A549 treated with RU486 at 1 μM for 4 hours (cell line): ENCODE results near the gene PLRG1. TPM values are rescaled to one million over a fixed set of nuclear protein-coding genes. Genes with fewer than 3 reads are reported as not detected.

Experiments used
- total RNA-seq: library from RNA; stranded (reverse); fragments of 200-300 nt; extraction: Qiagen RNA extraction; gene quantifications from 5 replicates; pipeline ENCODE4 v1.2.3, GENCODE V29; 2022; ENCODE audit warnings: low read depth

The PLRG1 gene
- 54.8 to 60.6 TPM (median 57.7 TPM) in 5 replicates for total RNA-seq

DNA sequence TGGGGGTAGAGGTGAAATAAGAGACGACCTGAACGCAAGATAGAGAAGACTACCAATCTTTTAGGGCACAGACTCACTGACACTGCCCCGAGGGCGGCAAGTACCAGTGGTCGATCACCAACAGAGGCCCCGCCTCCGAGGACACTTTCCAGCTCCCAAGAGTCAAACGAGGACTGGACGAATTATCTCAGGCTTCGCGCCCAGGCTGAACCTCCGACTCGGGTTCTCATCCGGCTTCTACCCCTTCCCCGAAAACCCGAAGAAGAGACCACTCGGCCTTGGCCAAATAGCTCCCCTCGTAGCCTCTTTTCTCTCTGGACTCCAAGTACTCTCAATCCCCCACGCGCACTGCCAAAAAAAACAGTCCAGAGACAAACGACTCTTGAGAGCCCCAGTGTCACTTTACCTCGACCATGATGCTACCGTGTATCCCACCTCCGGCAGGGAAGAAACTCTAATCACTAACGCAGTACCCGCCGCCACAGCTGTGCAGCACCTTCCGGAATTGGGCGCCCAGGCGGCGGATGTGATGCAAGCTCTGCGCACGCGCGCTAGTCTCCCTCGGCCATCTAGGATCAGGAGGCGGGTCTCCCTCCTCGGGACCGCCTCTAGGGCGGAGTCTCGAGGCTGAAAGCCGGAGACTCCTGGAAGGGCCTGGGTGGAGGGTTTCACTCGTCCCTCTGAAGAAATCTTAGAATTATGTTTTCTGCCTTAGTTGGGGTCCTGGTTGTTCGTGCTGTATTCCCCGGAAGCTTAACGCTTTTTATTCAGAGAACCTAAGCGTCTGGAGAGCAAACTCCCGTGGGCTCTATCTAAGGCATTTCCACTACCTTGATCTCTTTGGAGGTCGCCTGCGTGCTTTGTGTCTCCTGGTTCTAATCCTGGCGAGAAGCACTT, at the start of gene PLRG1:
PLRG1 (minus strand) TSS at position 507 of the 897 bp plus-strand sequence; CDS start at position 415, 92 bp downstream.

DNA sequence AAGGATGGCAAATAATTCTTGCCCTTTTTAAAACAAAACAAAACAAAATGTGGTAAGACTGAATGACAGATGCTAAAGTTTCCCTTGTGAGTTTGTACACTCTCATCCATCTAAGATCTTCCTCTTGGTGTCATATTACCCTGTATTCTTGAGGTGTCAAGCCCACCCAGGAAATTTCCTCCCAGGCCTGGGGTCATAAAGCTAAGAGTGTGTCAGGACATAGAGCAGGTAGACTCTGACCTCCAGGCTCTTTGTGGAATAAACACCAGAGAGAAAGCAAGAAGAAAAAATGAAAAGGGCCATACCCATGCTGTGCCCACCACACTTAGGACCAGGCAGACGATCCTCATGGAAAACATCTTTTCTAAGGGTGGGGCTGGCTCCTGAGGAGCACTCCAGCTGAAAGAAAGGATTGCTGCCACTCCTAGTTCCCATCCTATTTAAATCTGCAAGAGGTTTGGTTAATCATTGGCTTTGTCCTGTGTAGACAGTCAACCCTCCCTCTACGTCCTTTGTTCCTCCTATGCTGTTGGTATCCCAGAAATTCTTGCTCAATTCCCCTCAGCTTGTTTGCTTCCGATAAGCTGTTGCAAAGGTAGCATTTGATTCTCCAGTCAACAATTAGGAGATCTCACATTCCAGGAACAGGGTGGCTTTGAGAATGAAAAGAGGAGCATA, 40.3 kb upstream of the PLRG1 start, which contains the start of gene FGA:
FGA (minus strand) TSS at position 414 of the 678 bp plus-strand sequence; CDS start at position 359, 55 bp downstream.

DNA sequence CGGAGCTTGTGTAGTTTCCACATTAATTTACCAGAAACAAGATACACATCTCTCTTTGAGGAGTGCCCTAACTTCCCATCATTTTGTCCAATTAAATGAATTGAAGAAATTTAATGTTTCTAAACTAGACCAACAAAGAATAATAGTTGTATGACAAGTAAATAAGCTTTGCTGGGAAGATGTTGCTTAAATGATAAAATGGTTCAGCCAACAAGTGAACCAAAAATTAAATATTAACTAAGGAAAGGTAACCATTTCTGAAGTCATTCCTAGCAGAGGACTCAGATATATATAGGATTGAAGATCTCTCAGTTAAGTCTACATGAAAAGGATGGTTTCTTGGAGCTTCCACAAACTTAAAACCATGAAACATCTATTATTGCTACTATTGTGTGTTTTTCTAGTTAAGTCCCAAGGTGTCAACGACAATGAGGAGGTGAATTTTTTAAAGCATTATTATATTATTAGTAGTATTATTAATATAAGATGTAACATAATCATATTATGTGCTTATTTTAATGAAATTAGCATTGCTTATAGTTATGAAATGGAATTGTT, 12.6 kb upstream of the PLRG1 start, which contains the start of gene FGB:
FGB (plus strand) TSS at position 315 of the 558 bp plus-strand sequence; CDS start at position 323, 8 bp downstream.

DNA sequence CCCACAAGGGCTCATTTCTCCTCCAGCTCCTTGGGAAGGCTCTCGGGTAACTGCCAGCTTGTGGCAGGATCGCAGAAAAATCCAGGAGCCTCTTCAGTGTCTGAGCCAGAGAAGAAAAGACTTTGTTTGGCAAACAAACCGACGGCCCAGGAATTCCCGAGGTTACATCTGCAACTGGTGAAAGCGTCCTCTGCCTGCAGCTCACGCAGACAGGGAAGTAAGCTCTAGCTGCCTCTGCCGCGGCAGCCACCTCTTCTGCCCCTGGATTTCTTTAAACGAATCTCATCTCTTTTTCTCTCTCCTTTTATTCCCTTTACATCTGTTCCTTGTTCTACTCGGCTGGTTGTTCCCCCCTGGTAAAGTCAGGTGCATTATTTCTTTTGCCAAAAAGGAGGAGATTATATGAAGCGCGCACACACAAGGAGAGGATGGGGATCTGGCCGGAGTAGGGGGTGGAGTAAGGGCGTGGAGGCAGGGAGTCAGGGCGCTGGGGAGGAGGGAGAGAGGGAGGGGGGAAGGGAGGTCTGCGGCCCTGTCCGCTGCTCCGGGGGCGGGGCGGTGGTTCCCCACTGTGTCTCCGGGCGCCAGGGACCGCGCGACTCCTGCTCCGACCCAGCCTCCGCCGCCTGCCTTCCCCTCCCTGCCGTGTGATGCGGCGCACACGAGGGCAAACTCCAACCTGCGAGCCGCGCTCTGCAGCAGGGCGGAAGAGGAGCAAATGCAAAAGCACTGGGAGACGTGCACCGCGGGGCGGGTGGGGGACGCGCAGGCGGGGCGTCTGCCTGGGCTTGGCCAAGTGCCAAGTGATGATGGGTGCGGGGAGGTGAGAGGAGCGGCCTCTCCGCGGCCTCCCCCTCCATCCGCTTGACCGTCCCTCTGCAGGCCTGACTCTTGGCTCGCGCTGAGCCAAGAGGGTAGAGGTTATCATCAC, 58.6 kb downstream of the PLRG1 start, which contains the start of gene DCHS2:
DCHS2 (minus strand) TSS at position 459 of the 931 bp plus-strand sequence; CDS start at position 15, 444 bp downstream.

Other genes with a start within 250 kb of the PLRG1 start
- 0.03 to 0.05 TPM in 2 of 5 replicates, not detected in the others for gene DCHS2, start 58.6 kb downstream of the PLRG1 start, total RNA-seq
- gene FGB, start 12.6 kb upstream of the PLRG1 start, total RNA-seq, result 12.0 to 21.2 TPM (median 13.0 TPM) in 5 replicates
- 7.1 to 11.3 TPM (median 7.9 TPM) in 5 replicates for gene FGA, start 40.3 kb upstream of the PLRG1 start, total RNA-seq
- gene FGG, start 62.3 kb upstream of the PLRG1 start, total RNA-seq, result 4.5 to 9.3 TPM (median 4.8 TPM) in 5 replicates
- 0.09 TPM in 1 of 5 replicates, not detected in the others for gene LRAT, start 193.6 kb upstream of the PLRG1 start, total RNA-seq
- not detected in 5 replicates for gene RBM46, start 230.9 kb upstream of the PLRG1 start, total RNA-seq